Neural progenitor cell (in vitro differentiated cells): ENCODE results near the gene PPIC. TPM values are rescaled to one million over a fixed set of nuclear protein-coding genes. Genes with fewer than 3 reads are reported as not detected.

ENCODE experiments used
- DNase-seq: peaks from one replicate; pipeline ENCODE4 v3.0.0-alpha.2; 2016; ENCODE audit warnings: low spot score
- H2AFZ ChIP-seq: fragments of 200-600 bp; sonication (generic); replicated peaks from 2 replicates; pipeline ENCODE4 v1.6.1; 2016; ENCODE audit warnings: antibody characterized with exemption
- H3F3A ChIP-seq: fragments of 200-600 bp; sonication (generic); 2 replicates; pipeline ENCODE4 v1.6.1; 2016; ENCODE audit warnings: antibody characterized with exemption, low read depth
- H3K27ac ChIP-seq: fragments of 200-600 bp; sonication (generic); 2 replicates; pipeline ENCODE4 v1.5.1; 2016; ENCODE audit warnings: mild to moderate bottlenecking
- H3K27me3 ChIP-seq: fragments of 200-600 bp; sonication (generic); 2 replicates; pipeline ENCODE4 v1.6.1; 2016; ENCODE audit warnings: mild to moderate bottlenecking, moderate library complexity
- H3K36me3 ChIP-seq: fragments of 200-600 bp; sonication (generic); 2 replicates; pipeline ENCODE4 v1.5.1; 2016
- H3K4me1 ChIP-seq: fragments of 200-600 bp; sonication (generic); 2 replicates; pipeline ENCODE4 v1.6.1; 2016; ENCODE audit warnings: mixed run types
- H3K4me2 ChIP-seq: fragments of 200-600 bp; sonication (generic); 2 replicates; pipeline ENCODE4 v1.6.1; 2016
- H3K4me3 ChIP-seq: fragments of 200-600 bp; sonication (generic); 2 replicates; pipeline ENCODE4 v1.5.1; 2016
- H3K79me2 ChIP-seq: fragments of 200-600 bp; sonication (generic); 2 replicates; pipeline ENCODE4 v1.6.1; 2016; ENCODE audit warnings: low read depth
- H3K9ac ChIP-seq: fragments of 200-600 bp; sonication (generic); 2 replicates; pipeline ENCODE4 v1.6.1; 2016
- H3K9me3 ChIP-seq: fragments of 200-600 bp; sonication (generic); 2 replicates; pipeline ENCODE4 v1.5.1; 2016; ENCODE audit warnings: low read depth
- H4K20me1 ChIP-seq: fragments of 200-600 bp; sonication (generic); 2 replicates; pipeline ENCODE4 v1.6.1; 2016; ENCODE audit warnings: low read depth
- H3K27ac Mint-ChIP-seq: 3 replicates; pipeline ENCODE4 v1.8.0; 2021; ENCODE audit warnings: mixed read lengths
- H3K27me3 Mint-ChIP-seq: 2 replicates; pipeline ENCODE4 v1.8.0; 2022; ENCODE audit warnings: low read depth, mild to moderate bottlenecking, inconsistent platforms, moderate library complexity, mixed read lengths; ENCODE audit not compliant: insufficient read depth
- H3K36me3 Mint-ChIP-seq: 3 replicates; pipeline ENCODE4 v1.8.0; 2021; ENCODE audit warnings: mixed read lengths
- H3K4me1 Mint-ChIP-seq: 3 replicates; pipeline ENCODE4 v1.8.0; 2021; ENCODE audit warnings: mixed read lengths
- H3K4me3 Mint-ChIP-seq: 3 replicates; pipeline ENCODE4 v1.8.0; 2021; ENCODE audit warnings: mild to moderate bottlenecking, moderate library complexity, mixed read lengths
- H3K9me3 Mint-ChIP-seq: 3 replicates; pipeline ENCODE4 v1.8.0; 2020; ENCODE audit warnings: mixed read lengths
- CTCF ChIP-seq: fragments of 200-600 bp; sonication (generic); IDR thresholded peaks from 2 replicates; pipeline ENCODE4 v1.5.1; 2017; ENCODE audit warnings: antibody characterized with exemption, mild to moderate bottlenecking
- EZH2 ChIP-seq: fragments of 200-600 bp; sonication (generic); IDR thresholded peaks from 2 replicates; pipeline ENCODE4 v1.6.1; 2017; ENCODE audit warnings: antibody characterized with exemption, mild to moderate bottlenecking, moderate library complexity
- EZH2phosphoT487 ChIP-seq: fragments of 200-600 bp; sonication (generic); IDR thresholded peaks from 2 replicates; pipeline ENCODE4 v1.6.1; 2017; ENCODE audit warnings: antibody characterized with exemption
- total RNA-seq: library from RNA; depleted of rRNA; stranded (reverse); fragments of >200 nt; gene quantifications from 2 replicates; pipeline ENCODE4 v1.2.3, GENCODE V29; 2015; ENCODE audit warnings: low replicate concordance

Gene PPIC
- total RNA-seq, 1 donor from 2014 or later = not detected

DNA sequence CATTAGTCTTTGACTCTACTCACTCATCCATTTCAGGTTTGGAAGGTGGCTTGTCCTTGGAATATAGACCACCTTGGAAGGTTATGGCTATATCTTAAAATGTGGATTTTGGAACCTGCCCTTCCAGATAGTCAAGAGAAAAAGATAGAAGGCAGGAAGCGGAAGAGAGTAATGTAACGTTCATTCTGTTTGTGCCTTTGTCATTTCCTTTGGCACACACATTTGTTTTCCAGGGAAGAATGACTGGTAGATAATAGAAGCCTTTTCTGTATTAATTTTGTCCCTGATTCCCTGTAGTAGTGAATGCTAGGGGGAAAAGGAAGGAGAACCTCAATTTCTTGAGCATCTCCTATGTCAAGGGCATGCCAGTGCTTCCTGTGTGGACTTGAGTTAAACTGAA is 54.7 kb downstream of the PPIC start:
- Mint-ChIP-seq H3K9me3 (peaks cover 2% of the 10 kb centered on the region), H3K36me3 (no peaks in the 10 kb centered on the region), H3K27me3 (no peaks in the 10 kb centered on the region), H3K4me3 (no peak overlapping the region), H3K4me1 (no peaks in the 10 kb centered on the region), H3K27ac (no peak overlapping the region)
- Histone ChIP-seq H3K4me3 (no peak overlapping the region), H3F3A (no peaks in the 10 kb centered on the region), H3K9ac (no peak overlapping the region), H3K27me3 (no peaks in the 10 kb centered on the region), H3K9me3 (no peaks in the 10 kb centered on the region), H4K20me1 (no peaks in the 10 kb centered on the region), H3K27ac (no peak overlapping the region), H3K4me2 (no peak overlapping the region), H3K4me1 (no peaks in the 10 kb centered on the region), H3K79me2 (no peaks in the 10 kb centered on the region), H2AFZ (no peak overlapping the region), H3K36me3 (no peaks in the 10 kb centered on the region)
- DNase-seq = no peak
- TF ChIP-seq EZH2 (no peak), EZH2phosphoT487 (no peak), CTCF (no peak)

DNA sequence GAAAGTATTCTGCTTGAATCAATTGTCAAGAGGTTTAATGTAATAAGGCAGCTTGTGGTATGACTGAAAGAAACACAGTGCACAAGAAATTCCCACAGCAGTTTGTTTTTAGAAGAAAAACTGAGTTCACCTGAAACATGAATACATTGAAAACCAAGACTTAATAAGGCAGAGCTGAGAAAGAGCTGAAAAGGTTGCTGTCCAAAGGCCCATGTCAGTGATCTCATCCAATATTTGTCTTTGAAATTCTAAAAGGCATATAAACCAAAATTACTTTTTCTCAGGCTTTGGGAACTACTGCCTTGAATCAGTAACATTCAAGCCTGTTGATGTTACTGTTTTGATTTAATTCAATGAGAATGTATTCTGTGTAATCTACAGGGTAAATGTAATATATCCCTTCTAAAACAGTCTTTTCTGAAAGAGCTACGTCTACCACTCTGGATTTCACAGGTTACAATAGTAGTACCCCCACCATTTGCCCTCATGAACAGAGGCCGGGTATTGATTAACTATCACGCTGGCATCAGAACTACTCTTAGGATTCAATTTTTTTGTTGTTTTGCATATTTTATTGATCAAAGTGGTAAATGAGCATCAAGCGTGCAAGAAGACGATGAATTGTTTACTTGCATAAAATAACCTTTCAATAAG is 57.8 kb downstream of the PPIC start:
- Histone ChIP-seq H3F3A (no peaks in the 10 kb centered on the region), H3K79me2 (no peaks in the 10 kb centered on the region), H2AFZ (no peak overlapping the region), H3K9ac (no peak overlapping the region), H3K4me1 (no peaks in the 10 kb centered on the region), H3K27ac (no peak overlapping the region), H3K4me3 (no peak overlapping the region), H4K20me1 (no peaks in the 10 kb centered on the region), H3K36me3 (no peaks in the 10 kb centered on the region), H3K27me3 (no peaks in the 10 kb centered on the region), H3K4me2 (no peak overlapping the region), H3K9me3 (no peaks in the 10 kb centered on the region)
- Mint-ChIP-seq H3K4me3 (no peak overlapping the region), H3K27me3 (no peaks in the 10 kb centered on the region), H3K9me3 (peaks cover 2% of the 10 kb centered on the region), H3K27ac (no peak overlapping the region), H3K36me3 (no peaks in the 10 kb centered on the region), H3K4me1 (no peaks in the 10 kb centered on the region)
- TF ChIP-seq CTCF = no peak
- no peak for TF ChIP-seq EZH2
- TF ChIP-seq EZH2phosphoT487 = no peak
- no peak for DNase-seq

DNA sequence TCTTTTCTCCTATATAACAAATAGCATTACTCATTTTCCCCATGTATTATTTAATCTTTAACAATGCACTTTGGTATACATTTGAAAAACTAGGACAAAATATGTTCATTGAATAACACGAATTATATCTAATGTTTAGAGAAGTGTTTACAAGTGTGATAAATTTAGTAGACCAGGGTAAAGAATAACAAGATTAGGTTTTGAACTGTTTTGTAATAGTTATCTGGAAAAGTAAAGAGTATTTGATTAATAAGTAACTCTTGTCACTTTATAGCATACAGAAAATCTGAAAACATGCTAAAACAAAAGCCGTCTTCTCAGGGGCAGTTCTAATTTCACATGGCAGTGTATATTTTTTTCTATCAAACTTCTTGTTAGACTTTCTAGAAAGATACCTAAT is 58.5 kb downstream of the PPIC start:
- Histone ChIP-seq H3K4me2 (no peak overlapping the region), H3K36me3 (no peaks in the 10 kb centered on the region), H3K4me1 (no peaks in the 10 kb centered on the region), H3K27me3 (no peaks in the 10 kb centered on the region), H3K9ac (no peak overlapping the region), H3K27ac (no peak overlapping the region), H3K9me3 (no peaks in the 10 kb centered on the region), H3K4me3 (no peak overlapping the region), H3K79me2 (no peaks in the 10 kb centered on the region), H2AFZ (no peak overlapping the region), H4K20me1 (no peaks in the 10 kb centered on the region), H3F3A (no peaks in the 10 kb centered on the region)
- no peaks in the 10 kb centered on the region for H3K36me3 Mint-ChIP-seq
- H3K9me3 Mint-ChIP-seq = peaks cover 2% of the 10 kb centered on the region
- TF ChIP-seq EZH2phosphoT487 = no peak
- TF ChIP-seq EZH2 = no peak
- TF ChIP-seq CTCF = no peak
- no peaks in the 10 kb centered on the region for H3K4me1 Mint-ChIP-seq
- no peaks in the 10 kb centered on the region for H3K27me3 Mint-ChIP-seq
- H3K27ac Mint-ChIP-seq = no peak overlapping the region
- no peak overlapping the region for H3K4me3 Mint-ChIP-seq
- no peak for DNase-seq
